ENCODE data around the gene SYNE1. TPM values are rescaled to one million over a fixed set of nuclear protein-coding genes. Genes with fewer than 3 reads are reported as not detected.

SYNE1 gene
- total RNA-seq, 1 experiment from 2014 or later = 6.5 TPM

GRCh38 chr6:152596726-152597125 lies 40.4 kb downstream of the SYNE1 start:
- TF ChIP-seq ZMAT4 (CRISPR knock-in tag; IDR thresholded peaks at IDR 0.05) (no peak), IRF1 (CRISPR knock-in tag; IDR thresholded peaks at IDR 0.05) (no peak), ZNF532 (CRISPR knock-in tag; IDR thresholded peaks at IDR 0.05; ENCODE audit: borderline replicate concordance) (no peak), PRRX2 (CRISPR knock-in tag; IDR thresholded peaks at IDR 0.05) (no peak), ZNF281 (CRISPR knock-in tag; IDR thresholded peaks at IDR 0.05) (no peak), TEAD1 (CRISPR knock-in tag; IDR thresholded peaks at IDR 0.05) (no peak), KAT7 (CRISPR knock-in tag; IDR thresholded peaks at IDR 0.05; ENCODE audit: borderline replicate concordance) (no peak), CDX4 (CRISPR knock-in tag; IDR thresholded peaks at IDR 0.05; ENCODE audit: borderline replicate concordance) (no peak), FOXP1 (CRISPR knock-in tag; IDR thresholded peaks at IDR 0.05; ENCODE audit: borderline replicate concordance) (no peak), ZNF317 (CRISPR knock-in tag; IDR thresholded peaks at IDR 0.05; ENCODE audit: borderline replicate concordance, low read depth) (no peak), E2F1 (CRISPR knock-in tag; IDR thresholded peaks at IDR 0.05) (no peak), AR (CRISPR knock-in tag; IDR thresholded peaks at IDR 0.05) (no peak), HMGA2 (CRISPR knock-in tag; IDR thresholded peaks at IDR 0.05) (no peak)
- H3K9me3 Mint-ChIP-seq = no peaks in the 10 kb centered on the region
- H3K27ac Mint-ChIP-seq = no peak overlapping the region
- DNase-seq (ENCODE audit: low spot score) (no peak), ATAC-seq (no peak)
- CTCF ChIA-PET = interaction anchor here (1.1 kb wide), 1 partner anchor 73 kb away, joined by 5 read pairs; no protein-coding TSS in a partner anchor
- peaks cover 31% of the 10 kb centered on the region for H3K4me1 Mint-ChIP-seq
- H3K36me3 Mint-ChIP-seq = no peaks in the 10 kb centered on the region
- no peak overlapping the region for H3K4me3 Mint-ChIP-seq
- POLR2A ChIA-PET = interaction anchor here (0.7 kb wide), 2 partner anchors 100 to 301 kb away, joined by 3 read pairs; no protein-coding TSS in a partner anchor
- no peaks in the 10 kb centered on the region for H3K27me3 Mint-ChIP-seq (ENCODE audit: low read depth)

All from WTC11 (cell line).